GM12892 (cell line): ENCODE data around the gene HMX1.

Experiments
- POLR2A ChIP-seq: IDR thresholded peaks from 2 replicates; pipeline ENCODE4 v1.6.1; 2011; ENCODE audit warnings: low read depth, low read length, control low read depth
- POLR2AphosphoS5 ChIP-seq: IDR thresholded peaks from 2 replicates; pipeline ENCODE4 v1.6.1; 2011; ENCODE audit warnings: low read depth, low read length, control low read depth
- TAF1 ChIP-seq: IDR thresholded peaks from 2 replicates; pipeline ENCODE4 v1.6.1; 2011; ENCODE audit warnings: low read depth, mild to moderate bottlenecking, control low read depth, low read length, borderline replicate concordance

DNA sequence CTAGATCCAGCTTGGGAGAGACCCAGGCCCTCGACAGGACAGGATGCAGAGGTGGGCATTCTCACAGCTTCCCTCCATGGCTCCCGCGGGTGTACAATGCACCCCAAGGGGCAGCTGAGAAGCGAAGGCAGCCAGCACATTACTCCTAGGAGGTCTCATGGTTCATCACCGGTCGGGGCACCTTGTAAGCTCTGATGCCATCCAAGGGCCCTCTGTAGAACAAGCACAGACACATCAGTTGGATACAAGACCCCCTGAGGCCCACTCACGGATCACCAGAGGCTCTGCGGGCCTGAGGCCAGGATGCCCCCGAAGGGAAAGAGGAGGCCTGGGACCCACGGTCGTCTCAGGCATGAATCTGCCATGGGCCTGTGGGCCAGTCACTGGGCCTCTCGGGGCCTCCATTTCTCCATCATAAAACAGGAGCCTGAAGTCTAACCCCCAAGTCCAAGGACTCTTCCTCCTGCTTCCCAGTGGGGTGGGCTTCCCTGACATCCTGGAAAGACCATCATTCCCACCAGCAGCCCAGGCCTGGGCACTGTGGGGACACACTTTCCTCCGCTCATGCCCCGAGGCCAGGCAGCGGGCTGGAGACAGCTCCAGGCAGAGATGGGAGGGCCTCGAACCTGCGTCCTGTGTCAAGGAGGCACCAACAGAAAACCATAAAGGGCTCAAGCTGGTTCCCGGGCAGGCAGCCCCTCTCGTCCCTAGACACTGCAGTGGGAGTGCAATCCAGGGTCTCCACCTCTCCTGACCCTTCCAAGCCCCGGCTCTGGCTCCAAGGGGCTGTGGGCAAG is 20.1 kb downstream of the HMX1 start:
- TF ChIP-seq POLR2AphosphoS5 (no peak), POLR2A (no peak), TAF1 (no peak)
